Spleen (tissue), 11 donors: ENCODE results near the gene KIAA1328. TPM values are rescaled to one million over a fixed set of nuclear protein-coding genes. Genes with fewer than 3 reads are reported as not detected.
A peak's percentile ranks its signal among the peaks of the same experiment; 100 is the strongest.

Experiments
- DNase-seq: peaks from one replicate; pipeline ENCODE4 v3.0.0-alpha.2; 2020
- H3K27ac ChIP-seq, 8 donors: fragments of 200-600 bp; sonication (generic) in 7 of 8; 1 replicate in 4 of 8; 2 replicates in 4 of 8; pipeline versions ENCODE4 v1.5.0 to v1.8.0; 2016 to 2021; ENCODE audit warnings: inconsistent platforms in 4 of 8, mild to moderate bottlenecking in 4 of 8, moderate library complexity in 1 of 8
- H3K27me3 ChIP-seq, 7 donors: fragments of 200-600 bp; sonication (generic) in 6 of 7; replicated peaks in 1 of 7; 1 replicate in 4 of 7; 2 replicates in 3 of 7; pipeline versions ENCODE4 v1.5.0 to v1.8.0; 2016 to 2021; ENCODE audit warnings: inconsistent platforms in 3 of 7, mild to moderate bottlenecking in 1 of 7
- H3K36me3 ChIP-seq, 6 donors: fragments of 200-600 bp; sonication (generic) in 5 of 6; 1 replicate in 4 of 6; 2 replicates in 2 of 6; pipeline versions ENCODE4 v1.5.0 to v1.8.0; 2016 to 2021; ENCODE audit warnings: inconsistent platforms in 2 of 6
- H3K4me1 ChIP-seq, 6 donors: fragments of 200-600 bp; sonication (generic) in 5 of 6; 1 replicate in 3 of 6; 2 replicates in 3 of 6; pipeline versions ENCODE4 v1.5.0 to v1.8.0; 2016 to 2021; ENCODE audit warnings: inconsistent platforms in 3 of 6
- H3K4me3 ChIP-seq, 8 donors: fragments of 200-600 bp; sonication (generic) in 7 of 8; 1 replicate in 4 of 8; 2 replicates in 4 of 8; pipeline versions ENCODE4 v1.5.0 to v1.8.0; 2016 to 2021; ENCODE audit warnings: inconsistent platforms in 4 of 8, mild to moderate bottlenecking in 4 of 8, moderate library complexity in 2 of 8
- H3K9me3 ChIP-seq, 8 donors: fragments of 200-600 bp; sonication (generic) in 7 of 8; 1 replicate in 4 of 8; 2 replicates in 4 of 8; pipeline versions ENCODE4 v1.5.0 to v1.8.0; 2016 to 2021; ENCODE audit warnings: inconsistent platforms in 4 of 8
- POLR2A ChIP-seq, 3 donors: fragments of 450-650 bp; IDR thresholded peaks; one replicate each; pipeline ENCODE4 v1.5.1; 2017; ENCODE audit warnings: antibody characterized with exemption in 3 of 3, mild to moderate bottlenecking in 1 of 3
- POLR2AphosphoS5 ChIP-seq, 3 donors: sonication (generic); formaldehyde crosslinking; IDR thresholded peaks; one replicate each; pipeline ENCODE4 v1.5.1; 2017; ENCODE audit warnings: antibody characterized with exemption in 3 of 3
- WGBS, 5 donors: extraction: QIAGEN DNeasy Blood & Tissue Kit in 3 of 5; methylation state at CpG; one replicate each; pipeline versions ENCODE4 v1.1.5 to v1.1.7; 2013 to 2018; 5-methylcytosine and 5-hydroxymethylcytosine counted together
- intact Hi-C: fragments of 100-400 bp; cut with DNase I; formaldehyde crosslinking; loops from one replicate; pipeline ENCODE4 v1.15.0; 2023; ENCODE audit warnings: low total_unique reads
- polyA plus RNA-seq, 3 donors: library from polyadenylated mRNA; stranded (reverse); fragments of 200-250 nt; gene quantifications; one replicate each; pipeline ENCODE4 v1.2.1, GENCODE V29; 2013
- total RNA-seq, 7 donors: library from RNA; depleted of rRNA in 3 of 7; stranded (reverse); fragments of >200 nt in 3 of 7; fragmentation: NEBNext Ultra II Directional in 4 of 7; extraction: Animal tissue kit (Norgen Biotek cat#: 25700) in 4 of 7; gene quantifications; one replicate each; pipeline versions ENCODE4 v1.1.0 to v1.2.1, GENCODE V29; 2016 to 2021
- TF ChIP-seq, protein P1 (sequence below), 11 experiments: fragments of 200-600 bp in 7 of 11; fragments of 450-650 bp in 4 of 11; sonication (generic) in 4 of 11; IDR thresholded peaks in 8 of 11; conservative IDR thresholded peaks in 3 of 11; 1 replicate in 7 of 11; 2 replicates in 4 of 11; pipeline versions ENCODE4 v1.4.0 to v1.8.0; 2016 to 2021; ENCODE audit warnings: antibody characterized with exemption in 11 of 11, inconsistent platforms in 4 of 11, mild to moderate bottlenecking in 1 of 11
- donor health status: healthy with polysubstance abuse.
- donor health status: DM: no; HTN: no; CAD: no; lungs with moderate emphysema.
- donor health status: DM: no; HTN: no; CAD: no.
- donor health status: Bipolar disorder and iron deficiency.
- donor health status: healthy.
- donor health status: DM: no; HTN: no; CAD: no.
- donor health status: DM: yes; HTN: yes; CAD: no.

KIAA1328 gene
- total and polyA plus RNA-seq, 10 donors, result 1.9 to 27.1 (median 14.9) TPM

DNA sequence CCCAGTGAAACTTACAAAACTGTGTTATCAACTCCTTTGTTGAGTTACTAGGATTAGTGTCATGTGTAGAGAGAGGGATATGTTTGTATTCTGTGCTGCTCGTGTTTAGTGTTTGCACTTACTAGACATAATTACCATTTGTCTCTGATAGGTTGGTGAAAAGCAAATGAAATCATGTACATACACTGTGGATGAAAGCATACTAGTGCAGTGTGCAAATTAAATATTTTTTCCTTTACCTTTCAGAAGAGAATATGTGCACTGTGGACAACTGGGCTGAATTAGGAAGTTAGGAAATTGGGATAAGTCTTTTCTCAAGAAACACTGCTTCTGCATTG is 1.2 kb downstream of the KIAA1328 start:
- peak overlapping the region in 1 of 8 donors; percentile 85 for H3K27ac ChIP-seq
- H3K4me3 ChIP-seq, result peak overlapping the region in 4 of 8 donors; percentile 84 to 90 (median 88)

DNA sequence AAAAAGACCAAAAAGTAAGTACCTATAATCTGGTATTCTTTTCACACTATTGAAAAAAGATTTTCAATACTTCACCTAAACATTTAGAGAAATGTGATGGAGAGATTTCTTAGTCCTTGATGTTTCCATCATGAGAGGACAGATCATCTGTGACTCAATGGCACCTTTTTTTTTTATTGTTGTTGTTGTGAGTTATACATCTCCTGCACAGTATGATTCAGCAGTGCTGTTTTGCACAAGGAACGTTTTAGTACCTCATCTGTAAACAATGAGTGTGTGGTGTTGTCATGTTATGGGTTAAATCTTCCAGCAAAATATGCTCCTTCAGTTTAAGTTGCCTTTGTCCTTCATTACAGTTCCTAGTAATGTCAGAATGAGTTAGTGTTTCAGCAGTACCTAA is 2.2 kb downstream of the KIAA1328 start:
- no peak overlapping the region for H3K27ac ChIP-seq
- H3K9me3 ChIP-seq, result no peaks in the 10 kb centered on the region
- no peak overlapping the region for H3K4me3 ChIP-seq
- 30 to 55% (median 40%) methylated on average over 1 of the region's 1 CpG for WGBS, 5 donors
- intact Hi-C loops, result no loop called here
- peaks cover 0 to 12% (median 0%) of the 10 kb centered on the region in 6 donors for H3K36me3 ChIP-seq
- H3K27me3 ChIP-seq, result no peaks in the 10 kb centered on the region
- peaks cover 16 to 41% (median 25%) of the 10 kb centered on the region in 6 donors for H3K4me1 ChIP-seq
- no peak for TF ChIP-seq POLR2AphosphoS5 (IDR thresholded peaks at IDR 0.05)
- no peak for TF ChIP-seq POLR2A (IDR thresholded peaks at IDR 0.05)
- TF ChIP-seq, protein P1, sequence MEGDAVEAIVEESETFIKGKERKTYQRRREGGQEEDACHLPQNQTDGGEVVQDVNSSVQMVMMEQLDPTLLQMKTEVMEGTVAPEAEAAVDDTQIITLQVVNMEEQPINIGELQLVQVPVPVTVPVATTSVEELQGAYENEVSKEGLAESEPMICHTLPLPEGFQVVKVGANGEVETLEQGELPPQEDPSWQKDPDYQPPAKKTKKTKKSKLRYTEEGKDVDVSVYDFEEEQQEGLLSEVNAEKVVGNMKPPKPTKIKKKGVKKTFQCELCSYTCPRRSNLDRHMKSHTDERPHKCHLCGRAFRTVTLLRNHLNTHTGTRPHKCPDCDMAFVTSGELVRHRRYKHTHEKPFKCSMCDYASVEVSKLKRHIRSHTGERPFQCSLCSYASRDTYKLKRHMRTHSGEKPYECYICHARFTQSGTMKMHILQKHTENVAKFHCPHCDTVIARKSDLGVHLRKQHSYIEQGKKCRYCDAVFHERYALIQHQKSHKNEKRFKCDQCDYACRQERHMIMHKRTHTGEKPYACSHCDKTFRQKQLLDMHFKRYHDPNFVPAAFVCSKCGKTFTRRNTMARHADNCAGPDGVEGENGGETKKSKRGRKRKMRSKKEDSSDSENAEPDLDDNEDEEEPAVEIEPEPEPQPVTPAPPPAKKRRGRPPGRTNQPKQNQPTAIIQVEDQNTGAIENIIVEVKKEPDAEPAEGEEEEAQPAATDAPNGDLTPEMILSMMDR (IDR thresholded peaks at IDR 0.05 in 8 of 11, conservative IDR thresholded peaks at IDR 0.05 in 3 of 11), result no peak
- no peak for DNase-seq

More for the DNA sequence above, 1.2 kb downstream of the KIAA1328 start:
- WGBS, 5 donors, result 58 to 71% (median 65%) methylated on average over 1 of the region's 1 CpG
- H3K9me3 ChIP-seq, result no peaks in the 10 kb centered on the region
- intact Hi-C loops, result no loop called here
- peaks cover 0 to 2% (median 0%) of the 10 kb centered on the region in 6 donors for H3K36me3 ChIP-seq
- H3K27me3 ChIP-seq, result no peaks in the 10 kb centered on the region
- DNase-seq, result no peak
- H3K4me1 ChIP-seq, result peaks cover 16 to 41% (median 25%) of the 10 kb centered on the region in 6 donors
- TF ChIP-seq, protein P1 (IDR thresholded peaks at IDR 0.05 in 8 of 11, conservative IDR thresholded peaks at IDR 0.05 in 3 of 11), result no peak
- no peak for TF ChIP-seq POLR2A (IDR thresholded peaks at IDR 0.05)
- TF ChIP-seq POLR2AphosphoS5 (IDR thresholded peaks at IDR 0.05), result no peak

DNA sequence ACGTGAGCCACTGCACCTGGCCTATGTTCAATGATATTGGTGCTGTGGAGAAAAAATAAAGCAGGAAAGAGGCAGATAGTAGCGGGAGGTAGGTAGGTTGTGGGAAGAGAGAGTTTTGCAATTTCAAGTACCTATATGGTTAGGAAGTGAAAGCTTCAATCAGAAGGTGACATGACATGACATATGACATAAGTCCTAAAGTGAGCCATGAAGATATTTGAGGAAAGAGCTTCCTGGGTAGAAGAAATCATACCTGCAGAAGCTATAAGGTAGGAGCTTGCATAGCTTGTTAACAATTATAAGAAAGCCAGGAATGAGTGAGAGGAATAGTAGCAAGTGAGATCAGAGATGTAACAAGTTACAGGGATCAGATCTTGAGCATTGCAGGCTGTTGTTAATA is 4.2 kb downstream of the KIAA1328 start:
- Histone ChIP-seq H3K27ac (no peak overlapping the region), H3K36me3 (peaks cover 0 to 22% (median 0%) of the 10 kb centered on the region in 6 donors), H3K4me3 (no peak overlapping the region), H3K4me1 (peaks cover 7 to 27% (median 16%) of the 10 kb centered on the region in 6 donors), H3K27me3 (no peaks in the 10 kb centered on the region), H3K9me3 (peaks cover 0 to under 1% (median 0%) of the 10 kb centered on the region in 8 donors)
- intact Hi-C loops, result no loop called here
- TF ChIP-seq POLR2A (IDR thresholded peaks at IDR 0.05) (no peak), POLR2AphosphoS5 (IDR thresholded peaks at IDR 0.05) (no peak)
- TF ChIP-seq, protein P1 (IDR thresholded peaks at IDR 0.05 in 8 of 11, conservative IDR thresholded peaks at IDR 0.05 in 3 of 11), result no peak
- no peak for DNase-seq
- WGBS, 5 donors, result 91 to 95% (median 93%) methylated on average over 2 of the region's 2 CpGs

DNA sequence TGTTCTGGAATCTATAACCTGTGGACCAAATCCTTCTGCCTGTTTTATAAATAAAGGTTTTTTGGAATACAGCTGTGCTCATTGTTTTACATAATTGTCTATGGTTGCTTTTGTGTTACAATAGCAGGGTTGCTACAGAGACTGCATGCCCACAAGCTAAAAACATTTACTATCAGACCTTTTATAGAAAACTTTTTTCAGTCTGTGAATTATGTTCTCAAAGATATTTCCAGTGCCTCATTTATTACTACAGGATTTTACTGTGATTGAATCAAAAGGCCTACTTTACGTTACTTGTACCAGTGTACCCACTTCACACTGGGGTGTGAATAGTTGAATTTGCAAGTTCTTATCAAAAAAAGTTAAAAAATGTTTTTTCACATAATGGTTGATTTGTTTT is 7.0 kb downstream of the KIAA1328 start:
- 94 to 98% (median 96%) methylated on average over 1 of the region's 1 CpG for WGBS, 5 donors
- Histone ChIP-seq H3K9me3 (peaks cover 0 to 10% (median 0%) of the 10 kb centered on the region in 8 donors), H3K4me1 (peaks cover 0 to 8% (median 0%) of the 10 kb centered on the region in 6 donors), H3K27ac (no peak overlapping the region), H3K36me3 (peaks cover 0 to 36% (median 2%) of the 10 kb centered on the region in 6 donors), H3K27me3 (no peaks in the 10 kb centered on the region), H3K4me3 (no peak overlapping the region)
- intact Hi-C loops, result no loop called here
- TF ChIP-seq, protein P1 (IDR thresholded peaks at IDR 0.05 in 8 of 11, conservative IDR thresholded peaks at IDR 0.05 in 3 of 11), result no peak
- TF ChIP-seq POLR2A (IDR thresholded peaks at IDR 0.05) (no peak), POLR2AphosphoS5 (IDR thresholded peaks at IDR 0.05) (no peak)
- DNase-seq, result no peak
